GM19467 (cell line): ENCODE data around the gene CDNF.
"Not testable (repeated sequence)": the region's sequence is repeated elsewhere in the genome, so short reads cannot be mapped to it uniquely, and the experiment has no call there.

Source experiments
- ATAC-seq: cut with Tn5 transposase; IDR thresholded peaks from one replicate; pipeline ENCODE4 v1.9.1; 2021; ENCODE audit warnings: mild to moderate bottlenecking, moderate library complexity; ENCODE audit not compliant: unreplicated experiment

The CDNF gene

DNA sequence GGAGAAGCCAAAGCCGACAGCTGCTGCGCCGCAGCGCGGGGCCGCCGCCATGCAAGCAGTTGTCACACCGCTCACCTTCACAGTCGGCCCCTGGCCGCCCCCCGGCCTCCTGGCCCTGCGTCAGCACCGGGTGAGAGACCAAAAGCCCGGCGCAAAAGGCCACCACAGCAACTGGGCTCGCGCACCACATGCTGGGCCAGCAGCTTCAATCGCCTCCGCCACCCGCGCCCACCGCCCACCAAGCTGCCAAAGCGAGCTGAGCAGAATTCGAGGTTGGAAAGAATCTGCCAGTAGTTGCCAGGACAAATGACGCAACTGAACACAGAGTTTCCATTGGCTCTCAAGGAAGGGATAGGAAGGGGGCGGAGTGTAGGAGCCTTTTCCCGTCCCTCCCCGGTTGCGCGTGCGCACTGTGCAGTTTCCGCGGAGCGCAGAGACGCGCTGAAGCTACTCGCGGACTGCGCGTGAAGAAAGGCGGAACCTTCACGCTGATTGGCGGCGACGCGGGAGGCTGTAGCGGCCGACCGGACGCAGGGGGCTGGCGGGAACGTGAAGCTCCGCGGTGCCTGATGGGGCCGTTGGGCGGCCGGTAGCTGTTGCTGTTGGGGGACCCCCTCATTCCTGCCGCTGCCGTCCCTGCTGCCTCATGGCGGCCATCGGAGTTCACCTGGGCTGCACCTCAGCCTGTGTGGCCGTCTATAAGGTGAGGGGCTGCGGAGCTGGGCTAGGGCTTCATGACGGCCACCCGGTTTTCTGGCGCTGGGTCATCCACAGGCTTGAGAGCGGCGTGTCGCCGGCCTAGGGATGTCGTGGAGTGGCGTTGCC is at the start of gene CDNF, which contains the start of the genes HSPA14 and MSANTD7:
Gene CDNF, minus strand, starts transcription at position 281 of the 825 bp plus-strand sequence. Its CDS starts 91 bp downstream, at position 190.
Gene HSPA14, plus strand, starts transcription at position 550 of the 825 bp plus-strand sequence. Its CDS starts 97 bp downstream, at position 647.
Gene MSANTD7, plus strand, starts transcription at position 550 of the 825 bp plus-strand sequence. CDS start 3,979 bp downstream, outside the sequence.
- ATAC-seq, result peak; percentile 96

DNA sequence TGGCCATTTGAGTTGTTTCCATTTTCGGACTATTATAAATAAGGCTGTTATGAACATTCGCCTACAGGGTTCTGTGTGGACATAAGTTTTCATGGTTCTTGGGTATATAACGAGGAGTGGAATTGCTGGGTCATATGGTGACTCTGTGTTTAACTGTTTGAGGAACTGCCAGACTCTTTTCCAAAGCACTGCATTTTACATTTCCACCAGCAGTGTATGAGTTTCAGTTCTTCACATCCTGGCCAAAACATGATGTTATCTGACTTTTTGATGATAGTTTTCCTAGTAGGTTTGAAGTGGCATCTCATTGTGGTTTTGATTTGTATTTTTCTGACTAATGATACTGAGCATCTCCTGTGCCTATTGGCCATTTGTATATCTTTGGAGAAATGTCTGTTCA is 46.2 kb upstream of the CDNF start:
- no peak for ATAC-seq

DNA sequence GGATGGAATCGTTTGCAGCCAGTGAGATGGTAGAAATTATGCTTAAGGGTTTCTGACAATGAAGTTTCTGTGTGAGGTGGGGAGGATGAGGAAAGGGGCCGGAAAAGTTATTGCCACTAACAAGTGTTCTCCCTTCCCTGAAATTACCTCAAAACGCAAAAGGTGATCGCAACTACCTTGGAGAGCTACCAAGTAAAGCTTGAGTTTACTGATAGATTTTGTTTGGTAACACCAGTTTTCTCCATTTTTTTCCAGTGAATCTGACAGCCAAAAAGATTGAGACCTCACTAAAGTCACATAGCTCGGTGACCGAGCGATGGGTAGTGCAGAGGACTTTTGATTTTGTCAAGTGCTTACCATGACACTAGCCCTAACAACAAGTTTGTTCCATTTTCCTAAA is 42.4 kb upstream of the CDNF start:
- ATAC-seq, result no peak

DNA sequence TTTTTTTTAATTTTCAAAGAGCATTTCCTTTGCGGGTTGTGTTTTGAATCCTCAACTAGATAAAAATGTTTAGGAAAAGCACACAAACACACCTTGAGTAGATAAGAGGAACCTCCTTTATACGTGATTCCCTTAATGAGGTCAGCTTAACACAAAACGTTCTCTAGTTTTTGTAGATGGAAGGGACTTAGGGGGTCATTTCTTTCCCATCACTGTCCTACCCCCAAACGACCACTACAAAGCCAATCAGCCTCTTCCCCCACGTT is 42.0 kb upstream of the CDNF start:
- no peak for ATAC-seq

DNA sequence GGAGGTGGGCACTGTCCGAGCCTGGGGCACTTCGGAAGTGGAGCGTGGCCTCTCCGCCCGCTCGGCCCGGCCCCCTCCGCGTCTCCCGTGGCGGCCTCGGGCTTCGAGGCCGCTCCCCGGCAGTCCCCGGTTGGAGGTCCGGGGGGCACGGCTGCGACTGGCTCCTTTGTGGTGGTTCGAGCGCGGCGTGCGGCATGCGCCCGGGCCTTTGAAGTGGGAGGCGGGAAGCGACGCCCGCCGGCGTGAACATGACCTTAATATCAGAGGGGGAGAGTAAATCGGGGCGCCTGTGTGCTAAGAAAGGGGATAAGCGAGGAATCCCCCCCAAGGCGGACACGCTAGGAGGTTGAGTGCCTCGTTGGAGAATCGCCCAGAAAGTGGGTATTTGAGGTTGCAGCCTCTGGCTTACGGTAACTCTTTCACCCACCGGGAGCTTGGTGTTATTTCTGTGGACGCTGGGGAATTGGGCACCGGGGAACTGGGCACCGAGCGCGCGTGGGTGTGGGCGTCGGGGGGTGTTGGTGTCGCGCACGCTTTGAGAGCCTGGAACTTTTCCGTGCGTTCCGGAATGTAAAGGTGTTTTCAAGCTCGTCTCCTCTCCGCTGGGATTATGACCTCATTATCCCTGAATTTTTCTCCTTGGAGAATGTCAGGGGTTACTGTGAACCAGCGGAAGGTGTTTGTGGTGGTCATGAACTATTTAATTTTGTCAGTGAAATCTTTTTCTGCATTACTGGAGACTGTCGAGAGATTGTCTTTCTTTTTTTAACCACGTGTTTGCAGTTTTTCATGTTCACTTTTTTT is 41.5 kb upstream of the CDNF start:
- ATAC-seq, result peak; percentile 11

DNA sequence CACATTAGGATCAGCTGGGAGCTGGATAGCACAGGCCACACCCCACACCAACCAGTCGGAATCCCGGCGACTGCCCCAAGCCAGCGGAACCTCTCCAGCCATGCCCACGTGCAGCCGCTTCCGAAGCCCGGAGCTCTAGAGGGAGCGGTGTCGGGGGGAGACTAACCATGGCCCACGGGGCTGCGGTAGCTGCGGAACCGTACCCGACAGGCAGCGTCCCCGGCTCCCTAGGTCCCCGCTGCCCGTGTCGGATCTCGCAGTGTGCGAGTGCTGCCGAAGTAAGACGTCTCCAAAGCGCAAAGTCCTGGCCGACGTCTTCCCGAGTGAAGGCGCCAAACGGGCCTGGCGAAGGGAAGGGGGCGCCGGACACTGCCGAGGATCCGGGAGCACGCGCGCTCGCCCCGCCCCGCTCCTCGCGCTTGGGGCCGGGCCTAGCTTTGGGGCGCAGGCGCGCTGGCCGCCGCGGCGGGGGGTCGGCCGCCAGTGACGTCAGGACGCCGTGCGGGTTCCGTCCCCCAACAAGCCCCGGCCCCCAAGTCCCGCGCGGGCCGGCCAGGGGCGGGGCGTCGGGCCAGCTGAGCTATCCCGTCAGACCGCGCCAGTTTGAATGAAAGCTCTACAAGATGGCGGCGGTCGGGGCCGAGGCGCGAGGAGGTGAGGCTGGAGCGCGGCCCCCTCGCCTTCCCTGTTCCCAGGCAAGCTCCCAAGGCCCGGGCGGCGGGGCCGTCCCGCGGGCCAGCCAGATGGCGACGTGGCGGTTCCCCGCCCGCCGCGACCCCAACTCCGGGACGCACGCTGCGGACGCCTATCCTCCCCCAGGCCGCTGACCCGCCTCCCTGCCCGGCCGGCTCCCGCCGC is 40.7 kb upstream of the CDNF start, which contains the start of gene SUV39H2:
Gene SUV39H2, plus strand, starts transcription at position 601 of the 858 bp plus-strand sequence. Its CDS starts 23 bp downstream, at position 624.
- ATAC-seq, result peak; percentile 84

DNA sequence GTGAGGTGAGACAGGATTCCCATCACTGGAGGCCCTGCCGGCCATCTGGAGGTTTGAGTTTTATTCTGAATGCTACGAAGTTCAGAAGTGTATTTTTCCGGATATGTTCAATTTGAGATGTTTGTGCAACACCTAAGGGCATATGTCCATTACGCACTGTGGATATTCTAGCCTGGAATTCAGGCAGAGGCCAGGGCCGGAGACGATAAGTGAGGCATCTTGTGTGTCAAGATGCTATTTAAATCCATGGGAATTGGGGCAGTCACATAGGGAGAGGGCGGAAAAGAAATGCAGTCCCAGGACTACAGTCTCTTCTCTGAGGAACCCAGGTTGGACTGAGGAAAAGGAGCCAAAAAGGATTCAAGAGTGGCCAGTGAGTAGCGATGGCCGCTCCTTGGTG is 38.9 kb upstream of the CDNF start:
- no peak for ATAC-seq

DNA sequence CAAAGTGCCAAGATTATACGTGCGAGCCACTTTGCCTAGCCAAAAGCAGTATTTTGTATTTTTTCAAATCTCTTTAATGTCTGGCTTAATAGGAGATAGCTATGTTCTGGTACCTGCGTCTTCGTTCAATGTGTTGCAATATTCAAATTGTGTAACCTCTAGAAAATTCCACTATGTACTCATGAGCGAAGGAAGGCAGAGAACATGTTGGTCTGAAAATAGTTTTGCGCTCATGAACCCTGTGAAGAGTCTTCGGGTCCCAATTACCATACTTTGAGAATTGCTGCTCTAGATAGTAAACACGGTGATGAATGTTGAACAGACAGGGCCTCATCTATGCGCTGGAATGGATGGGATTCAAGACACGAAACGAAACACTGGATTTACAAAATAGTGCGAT is 38.1 kb upstream of the CDNF start:
- no peak for ATAC-seq

DNA sequence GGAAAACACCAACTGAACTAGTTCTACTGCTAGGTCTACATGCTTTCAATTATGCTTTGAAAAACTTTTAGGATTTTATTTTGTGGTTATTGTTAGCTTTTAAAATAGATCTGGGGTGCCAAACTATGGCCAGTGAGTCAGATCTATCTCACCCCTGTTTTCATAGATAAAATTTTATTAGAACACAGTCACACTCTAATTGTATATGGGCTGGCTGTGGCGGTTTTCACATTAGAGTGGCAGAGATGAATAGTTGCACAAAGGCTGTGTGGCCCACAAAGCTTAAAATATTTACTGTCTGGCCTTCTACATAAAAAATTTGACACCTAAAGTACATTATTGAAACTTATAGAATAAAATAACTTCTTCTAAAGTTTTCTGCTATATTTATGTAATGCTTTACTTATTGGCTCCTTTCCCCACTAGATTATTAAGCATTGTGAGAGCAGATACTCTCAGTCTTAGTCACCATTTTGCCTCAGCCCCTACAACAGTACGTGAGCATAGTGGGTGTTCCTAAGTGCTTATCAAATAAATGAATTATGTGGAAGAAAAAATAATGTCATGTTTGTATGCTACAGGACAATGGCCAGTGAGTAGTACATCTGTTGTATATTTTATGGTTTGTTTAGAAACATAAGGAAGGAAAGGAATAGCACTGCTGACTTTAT is 35.4 kb upstream of the CDNF start:
- ATAC-seq, result no peak

DNA sequence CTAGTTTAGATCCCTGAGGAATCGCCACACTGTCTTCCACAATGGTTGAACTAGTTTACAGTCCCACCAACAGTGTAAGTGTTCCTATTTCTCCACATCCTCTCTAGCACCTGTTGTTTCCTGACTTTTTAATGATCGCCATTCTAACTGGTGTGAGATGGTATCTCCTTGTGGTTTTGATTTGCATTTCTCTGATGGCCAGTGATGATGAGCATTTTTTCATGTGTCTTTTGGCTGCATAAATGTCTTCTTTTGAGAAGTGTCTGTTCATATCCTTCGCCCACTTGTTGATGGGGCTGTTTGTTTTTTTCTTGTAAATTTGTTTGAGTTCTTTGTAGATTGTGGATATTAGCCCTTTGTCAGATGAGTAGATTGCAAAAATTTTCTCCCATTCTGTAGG is 27.0 kb upstream of the CDNF start:
- not testable (repeated sequence) for ATAC-seq

DNA sequence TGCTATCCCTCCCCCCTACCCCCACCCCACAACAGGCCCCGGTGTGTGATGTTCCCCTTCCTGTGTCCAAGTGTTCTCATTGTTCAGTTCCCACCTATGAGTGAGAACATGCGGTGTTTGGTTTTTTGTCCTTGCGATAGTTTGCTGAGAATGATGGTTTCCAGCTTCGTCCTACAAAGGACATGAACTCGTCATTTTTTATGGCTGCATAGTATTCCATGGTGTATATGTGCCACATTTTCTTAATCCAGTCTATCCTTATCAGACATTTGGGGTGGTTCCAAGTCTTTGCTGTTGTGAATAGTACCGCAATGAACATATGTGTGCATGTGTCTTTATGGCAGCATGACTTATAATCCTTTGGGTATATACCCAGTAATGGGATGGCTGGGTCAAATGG is 26.6 kb upstream of the CDNF start:
- ATAC-seq, result not testable (repeated sequence)

DNA sequence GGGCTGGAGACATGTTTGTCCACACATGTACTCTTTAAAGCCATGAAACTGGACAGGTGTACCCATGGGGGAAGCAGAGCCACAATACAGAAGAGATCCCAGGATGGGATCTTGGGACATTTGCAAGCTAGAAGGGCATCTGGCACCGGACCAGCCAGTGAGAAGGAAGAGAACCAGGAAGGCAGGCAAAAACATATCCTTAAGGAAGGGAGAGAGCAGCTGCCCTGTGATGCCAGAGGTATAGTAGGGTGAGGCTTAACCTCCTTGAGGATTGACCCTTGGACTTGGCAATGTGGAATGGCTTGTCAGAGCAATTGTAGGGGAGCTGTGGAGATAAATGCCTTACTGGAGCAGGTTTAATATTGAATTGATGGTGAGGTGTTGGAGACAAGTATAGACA is 23.0 kb upstream of the CDNF start:
- ATAC-seq, result no peak

DNA sequence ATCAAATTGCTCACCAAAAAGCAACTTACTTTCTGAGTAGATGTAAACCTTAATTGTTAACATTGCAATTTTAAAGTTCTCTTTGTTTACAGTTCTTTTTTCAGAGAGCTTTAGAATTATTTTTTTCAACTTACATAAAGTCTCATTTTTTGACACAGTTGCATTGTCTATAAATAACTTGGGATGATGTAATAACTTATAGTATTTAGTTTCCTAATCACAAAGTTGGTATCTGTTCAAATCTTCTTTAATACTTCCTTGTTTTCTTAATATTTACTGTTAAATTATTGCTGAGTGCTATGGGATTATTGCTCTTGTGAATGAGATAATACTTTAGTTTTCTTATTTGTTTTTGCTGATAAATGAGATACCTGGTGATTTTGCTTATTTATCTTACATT is 21.9 kb upstream of the CDNF start:
- ATAC-seq, result no peak

DNA sequence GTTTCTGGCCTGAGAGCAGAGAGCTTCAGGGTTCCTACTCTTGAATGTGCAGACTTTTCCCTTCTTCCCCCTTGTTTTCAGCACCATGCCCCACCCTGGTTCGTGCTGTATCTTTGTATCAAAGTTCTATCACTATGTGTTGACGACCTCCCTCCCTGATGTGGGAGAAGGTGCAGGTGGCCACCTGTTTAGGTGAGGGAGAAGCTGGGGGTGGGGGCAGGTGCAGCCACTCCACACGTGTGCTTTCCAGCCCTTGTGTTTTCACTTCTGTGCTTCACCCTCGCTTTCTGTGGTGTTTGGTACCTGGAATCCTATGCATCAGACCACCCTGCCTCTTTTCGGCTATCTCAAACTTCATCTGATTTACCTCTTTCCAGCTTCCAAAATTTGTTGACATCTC is 21.2 kb upstream of the CDNF start:
- no peak for ATAC-seq

DNA sequence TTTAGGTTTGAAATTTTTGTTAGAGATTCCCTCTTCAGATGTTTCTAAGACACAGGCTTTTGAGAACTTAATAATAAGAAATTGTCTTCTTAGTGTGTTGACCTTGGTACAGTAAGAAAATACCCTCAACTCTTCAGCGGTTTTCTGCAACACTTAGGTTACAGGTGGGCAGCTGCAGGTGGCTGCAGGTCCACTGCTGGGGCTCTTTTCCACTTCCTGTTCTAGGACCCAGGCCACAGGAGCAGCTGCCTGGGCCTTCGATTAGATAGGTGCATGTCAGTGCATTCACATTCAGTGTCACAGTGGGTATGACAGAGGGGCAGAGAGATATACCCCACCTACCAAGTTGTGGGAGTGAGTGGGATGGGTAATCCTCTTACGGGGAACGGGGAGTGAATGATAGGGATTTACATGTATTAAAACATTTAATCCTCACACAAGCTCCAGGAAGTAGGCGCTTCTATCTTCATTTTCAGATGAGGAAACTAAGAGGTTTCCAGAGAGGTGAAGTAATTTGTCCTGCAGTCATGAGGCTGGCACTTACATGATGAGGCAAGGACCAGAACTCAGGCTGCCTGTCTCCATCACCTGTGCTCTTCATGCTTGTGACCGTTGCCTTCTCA is 20.6 kb upstream of the CDNF start:
- no peak for ATAC-seq

DNA sequence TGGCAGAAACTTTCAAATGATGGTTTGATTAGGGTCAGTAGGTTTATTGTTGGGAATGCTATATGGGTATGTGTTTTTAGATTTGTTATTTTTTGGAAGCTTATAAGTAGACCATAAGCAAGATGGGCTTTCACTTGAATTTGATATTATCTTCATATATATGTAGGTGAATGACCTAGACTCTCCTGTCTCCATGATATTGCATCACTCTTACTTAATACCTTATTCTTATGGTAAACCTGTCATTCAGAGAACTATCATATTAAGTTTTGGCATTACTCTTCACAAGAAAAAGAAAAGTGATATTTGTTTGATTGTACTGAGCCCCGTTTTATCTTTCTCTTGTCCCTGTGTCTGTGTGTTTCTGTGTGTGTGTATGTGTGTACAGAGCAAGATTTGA is 17.6 kb upstream of the CDNF start:
- ATAC-seq, result no peak

DNA sequence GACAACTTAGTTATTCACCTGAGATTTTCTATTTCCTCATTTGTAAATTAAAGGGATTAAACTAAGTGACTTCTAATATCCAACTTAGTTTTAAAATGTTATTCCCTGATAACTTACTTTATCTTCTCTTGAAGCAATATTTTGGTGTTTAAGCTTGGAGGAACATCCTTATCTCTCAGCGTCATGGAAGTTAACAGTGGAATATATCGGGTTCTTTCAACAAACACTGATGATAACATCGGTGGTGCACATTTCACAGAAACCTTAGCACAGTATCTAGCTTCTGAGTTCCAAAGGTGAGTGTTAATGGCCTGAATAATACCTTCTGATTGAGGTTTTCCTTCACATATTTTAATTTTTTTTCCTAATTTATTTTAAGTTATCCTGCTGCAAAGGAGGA is 14.4 kb upstream of the CDNF start:
- ATAC-seq, result no peak

DNA sequence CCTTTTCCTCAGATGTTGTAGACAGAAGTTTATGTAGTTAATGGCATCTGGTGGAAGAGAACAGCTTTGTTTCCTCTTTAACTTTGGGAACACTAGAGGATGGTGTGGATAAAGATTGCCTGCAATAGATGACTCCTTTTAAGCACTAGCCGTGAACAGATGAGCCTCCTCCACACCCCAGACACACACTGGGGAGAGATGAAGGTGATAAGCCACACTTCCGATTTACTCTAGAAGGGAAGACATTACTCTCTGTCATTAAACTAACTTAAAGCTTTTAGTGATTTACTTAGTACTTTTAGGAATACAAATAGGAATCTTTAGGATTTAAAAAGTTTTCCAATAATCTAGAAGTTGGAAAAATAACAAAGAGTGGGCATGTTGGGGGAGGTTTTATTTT is 7.1 kb upstream of the CDNF start:
- ATAC-seq, result no peak

DNA sequence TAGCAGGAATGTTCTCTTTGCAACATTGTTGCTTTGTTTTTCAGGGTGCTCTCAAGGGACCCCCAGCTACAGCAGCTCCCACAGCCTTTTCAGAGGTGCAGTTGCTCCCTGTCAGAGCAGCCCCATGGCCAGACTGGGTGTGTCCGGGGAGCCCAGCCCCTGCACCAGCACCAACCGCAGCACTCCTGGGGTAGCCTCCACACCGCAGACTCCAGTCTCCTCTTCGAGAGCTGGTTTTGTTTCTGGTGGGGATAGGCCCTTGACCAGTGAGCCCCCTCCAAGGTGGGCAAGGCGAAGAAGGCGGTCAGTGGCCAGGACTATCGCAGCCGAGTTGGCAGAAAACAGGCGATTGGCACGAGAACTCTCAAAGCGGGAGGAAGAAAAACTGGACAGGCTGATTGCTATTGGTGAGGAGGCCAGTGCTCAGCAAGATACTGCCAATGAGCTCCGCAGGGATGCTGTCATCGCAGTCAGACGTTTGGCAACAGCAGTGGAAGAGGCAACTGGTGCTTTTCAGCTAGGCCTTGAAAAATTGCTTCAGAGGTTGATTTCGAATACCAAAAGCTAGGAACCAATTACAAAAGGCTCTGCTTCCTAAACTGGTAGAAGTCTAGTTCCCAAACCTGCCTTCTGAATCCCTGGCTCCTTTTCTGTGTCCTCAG is 5.6 kb upstream of the CDNF start:
- no peak for ATAC-seq

DNA sequence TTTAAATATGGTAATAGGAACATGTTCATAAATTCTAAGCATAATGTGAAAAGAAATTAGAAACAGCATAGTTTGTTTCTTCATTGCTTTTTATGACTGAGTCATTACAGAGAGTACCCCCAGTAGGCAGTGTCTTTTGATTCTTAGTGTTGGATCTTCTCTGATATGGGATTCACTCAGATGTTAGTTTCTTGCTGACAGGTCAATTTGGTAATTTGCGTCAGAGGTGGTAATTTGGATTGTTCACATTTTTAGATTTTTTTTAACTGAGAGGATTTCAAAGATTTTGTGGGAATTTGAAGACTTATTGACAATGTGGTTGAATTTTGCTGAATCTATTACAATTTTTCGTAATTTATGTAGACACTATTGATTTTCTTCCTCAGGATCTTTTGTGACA is 2.3 kb upstream of the CDNF start:
- ATAC-seq, result no peak
